H9 (cell line): ENCODE measurements around the gene RSBN1L. TPM values are rescaled to one million over a fixed set of nuclear protein-coding genes. Genes with fewer than 3 reads are reported as not detected.

Experiments used
- DNase-seq: peaks from one replicate; pipeline ENCODE4 v3.0.0-alpha.2; 2017
- H2AFZ ChIP-seq: one replicate; pipeline ENCODE4 v1.6.1; 2013; ENCODE audit warnings: mild to moderate bottlenecking, low read length, control low read depth, moderate library complexity
- H2AK5ac ChIP-seq: 2 replicates; pipeline ENCODE4 v1.6.1; 2013; ENCODE audit warnings: low read length, control low read depth, mixed read lengths; ENCODE audit not compliant: insufficient read length
- H2BK120ac ChIP-seq: one replicate; pipeline ENCODE4 v1.6.1; 2013; ENCODE audit warnings: low read depth, mild to moderate bottlenecking, low read length, control low read depth, inconsistent platforms; ENCODE audit not compliant: poor library complexity, severe bottlenecking
- H2BK12ac ChIP-seq: 2 replicates; pipeline ENCODE4 v1.6.1; 2013; ENCODE audit warnings: low read length, control low read depth, mixed read lengths, low read depth; ENCODE audit not compliant: insufficient read length
- H2BK15ac ChIP-seq: 2 replicates; pipeline ENCODE4 v1.6.1; 2013; ENCODE audit warnings: low read depth, low read length, control low read depth
- H2BK20ac ChIP-seq: one replicate; pipeline ENCODE4 v1.6.1; 2013; ENCODE audit warnings: low read depth, mild to moderate bottlenecking, low read length, control low read depth, inconsistent platforms; ENCODE audit not compliant: poor library complexity, severe bottlenecking
- H2BK5ac ChIP-seq: 2 replicates; pipeline ENCODE4 v1.6.1; 2013; ENCODE audit warnings: low read length, control low read depth, mixed read lengths; ENCODE audit not compliant: insufficient read length
- H3K14ac ChIP-seq: 2 replicates; pipeline ENCODE4 v1.6.1; 2013; ENCODE audit warnings: low read length, control low read depth; ENCODE audit not compliant: insufficient read depth
- H3K18ac ChIP-seq: 2 replicates; pipeline ENCODE4 v1.6.1; 2013; ENCODE audit warnings: low read depth, mild to moderate bottlenecking, mixed read lengths, low read length, control low read depth; ENCODE audit not compliant: insufficient read length
- H3K23ac ChIP-seq: 2 replicates; pipeline ENCODE4 v1.6.1; 2013; ENCODE audit warnings: low read length, control low read depth, mixed read lengths, low read depth; ENCODE audit not compliant: insufficient read length
- H3K23me2 ChIP-seq: 2 replicates; pipeline ENCODE4 v1.6.1; 2013; ENCODE audit warnings: low read depth, mild to moderate bottlenecking, mixed read lengths, low read length, control low read depth; ENCODE audit not compliant: insufficient read length, poor library complexity, severe bottlenecking
- H3K27ac ChIP-seq: 2 replicates; pipeline ENCODE4 v1.5.1; 2013; ENCODE audit warnings: low read length, control low read depth, mixed read lengths, low read depth; ENCODE audit not compliant: insufficient read length
- H3K27me3 ChIP-seq: 2 replicates; pipeline ENCODE4 v1.6.1; 2013; ENCODE audit warnings: low read length, control low read depth, inconsistent platforms; ENCODE audit not compliant: insufficient read depth
- H3K4ac ChIP-seq: 2 replicates; pipeline ENCODE4 v1.6.1; 2013; ENCODE audit warnings: low read depth, mild to moderate bottlenecking, control low read depth, inconsistent platforms, low read length, moderate library complexity
- H3K4me1 ChIP-seq: 2 replicates; pipeline ENCODE4 v1.6.1; 2013; ENCODE audit warnings: low read length, control low read depth, inconsistent platforms; ENCODE audit not compliant: insufficient read depth
- H3K4me2 ChIP-seq: 2 replicates; pipeline ENCODE4 v1.6.1; 2013; ENCODE audit warnings: low read length, control low read depth, mixed read lengths; ENCODE audit not compliant: insufficient read length, insufficient read depth
- H3K56ac ChIP-seq: 2 replicates; pipeline ENCODE4 v1.6.1; 2013; ENCODE audit warnings: low read depth, mild to moderate bottlenecking, mixed read lengths, low read length, control low read depth; ENCODE audit not compliant: insufficient read length
- H3K79me1 ChIP-seq: 2 replicates; pipeline ENCODE4 v1.6.1; 2013; ENCODE audit warnings: low read depth, mild to moderate bottlenecking, moderate library complexity, low read length, control low read depth, inconsistent platforms; ENCODE audit not compliant: insufficient read depth, poor library complexity, severe bottlenecking
- H3K79me2 ChIP-seq: 2 replicates; pipeline ENCODE4 v1.6.1; 2013; ENCODE audit warnings: low read length, control low read depth, inconsistent platforms; ENCODE audit not compliant: insufficient read depth
- H3K9ac ChIP-seq: 2 replicates; pipeline ENCODE4 v1.6.1; 2013; ENCODE audit warnings: low read length, control low read depth, mixed read lengths; ENCODE audit not compliant: insufficient read length; ENCODE audit errors: extremely low read depth
- H3K9me3 ChIP-seq: one replicate; pipeline ENCODE4 v1.6.1; 2013; ENCODE audit warnings: low read depth, low read length, inconsistent platforms; ENCODE audit not compliant: control insufficient read depth
- H3T11ph ChIP-seq: one replicate; pipeline ENCODE4 v1.6.1; 2013; ENCODE audit warnings: mild to moderate bottlenecking, low read length, control low read depth, inconsistent platforms
- H4K20me1 ChIP-seq: one replicate; pipeline ENCODE4 v1.6.1; 2013; ENCODE audit not compliant: control insufficient read depth, insufficient read length, insufficient read depth
- H4K5ac ChIP-seq: 2 replicates; pipeline ENCODE4 v1.6.1; 2013; ENCODE audit warnings: low read depth, mild to moderate bottlenecking, mixed read lengths, low read length, control low read depth; ENCODE audit not compliant: insufficient read length
- H4K8ac ChIP-seq: replicated peaks from 2 replicates; pipeline ENCODE4 v1.6.1; 2013; ENCODE audit warnings: low read length, control low read depth, mixed read lengths, low read depth; ENCODE audit not compliant: insufficient read length
- H4K91ac ChIP-seq: 2 replicates; pipeline ENCODE4 v1.6.1; 2013; ENCODE audit warnings: low read depth, mild to moderate bottlenecking, moderate library complexity, mixed read lengths, low read length, control low read depth; ENCODE audit not compliant: insufficient read length
- H3K27ac Mint-ChIP-seq, 3 experiments: 2 replicates in 2 of 3; 3 replicates in 1 of 3; pipeline ENCODE4 v1.8.0; 2020 to 2021; ENCODE audit warnings: mixed read lengths in 3 of 3, mild to moderate bottlenecking in 1 of 3, moderate library complexity in 1 of 3
- H3K27me3 Mint-ChIP-seq: 2 replicates; pipeline ENCODE4 v1.8.0; 2021; ENCODE audit warnings: low read depth, mild to moderate bottlenecking, moderate library complexity, mixed read lengths
- H3K36me3 Mint-ChIP-seq, 3 experiments: 2 replicates in 2 of 3; 3 replicates in 1 of 3; pipeline ENCODE4 v1.8.0; 2020 to 2021; ENCODE audit warnings: low read depth in 3 of 3, mixed read lengths in 3 of 3; ENCODE audit not compliant: insufficient read depth in 1 of 3
- H3K4me1 Mint-ChIP-seq, 2 experiments: 2 replicates each; pipeline ENCODE4 v1.8.0; 2020; ENCODE audit warnings: mixed read lengths in 2 of 2
- H3K4me3 Mint-ChIP-seq, 2 experiments: 2 replicates in 1 of 2; 3 replicates in 1 of 2; pipeline ENCODE4 v1.8.0; 2020 to 2021; ENCODE audit warnings: mild to moderate bottlenecking in 2 of 2, mixed read lengths in 2 of 2, moderate library complexity in 1 of 2
- H3K9me3 Mint-ChIP-seq, 2 experiments: 2 replicates in 1 of 2; 3 replicates in 1 of 2; pipeline ENCODE4 v1.8.0; 2020; ENCODE audit warnings: mild to moderate bottlenecking in 2 of 2, mixed read lengths in 2 of 2, moderate library complexity in 1 of 2
- WGBS: extraction: QIAGEN DNeasy Blood & Tissue Kit; methylation state at CpG from one replicate; pipeline ENCODE4 v1.1.7; 2013; ENCODE audit warnings: missing lambda C conversion rate, low lambda C conversion rate, mixed read lengths; ENCODE audit not compliant: insufficient read length; ENCODE audit errors: extremely low coverage; 5-methylcytosine and 5-hydroxymethylcytosine counted together
- total RNA-seq: library from RNA; stranded (reverse); gene quantifications from 2 replicates; pipeline ENCODE4 v1.2.1, GENCODE V29; 2021
- TF ChIP-seq, protein P1 (sequence below): fragments of 200-600 bp; sonication (generic); conservative IDR thresholded peaks from 3 replicates; pipeline ENCODE4 v1.8.0; 2021; ENCODE audit warnings: antibody characterized with exemption, mild to moderate bottlenecking

Gene RSBN1L
- total RNA-seq, 1 experiment from 2014 or later = 20.6 TPM

DNA sequence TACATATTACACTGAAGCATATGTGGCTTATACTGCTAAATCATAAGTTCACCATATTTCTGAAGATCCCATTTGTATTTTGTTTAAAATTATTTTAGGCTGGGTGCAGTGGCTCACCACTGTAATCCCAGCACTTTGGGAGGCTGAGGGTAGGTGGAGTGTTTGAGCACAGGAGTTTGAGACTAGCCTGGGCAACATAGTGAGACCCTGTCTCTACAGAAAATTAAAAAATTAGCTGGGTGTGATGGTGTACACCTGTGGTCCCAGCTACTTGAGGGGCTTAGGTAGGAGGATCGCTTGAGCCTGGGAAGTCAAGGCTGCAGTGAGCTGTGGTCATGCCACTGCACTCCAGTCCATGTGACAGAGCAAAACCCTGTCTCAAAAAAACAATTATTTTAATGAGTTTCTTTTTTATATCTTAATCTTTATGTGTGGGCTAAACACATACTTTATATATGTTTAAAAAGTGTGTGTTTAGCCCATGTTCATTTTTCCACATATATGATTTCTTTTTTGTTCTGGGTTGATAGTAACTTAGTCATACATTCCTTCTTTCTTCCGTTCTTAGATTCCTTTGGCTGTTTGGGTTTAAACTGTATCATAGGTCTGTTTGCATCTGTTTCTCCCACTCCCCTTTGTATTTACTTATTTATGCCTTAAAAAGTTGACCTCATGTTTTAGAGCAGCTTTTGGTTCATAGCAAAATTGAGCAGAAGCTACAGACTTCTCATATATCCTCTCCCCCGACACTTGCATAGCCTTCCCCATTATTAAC is 33.5 kb downstream of the RSBN1L start:
- Histone ChIP-seq H2AK5ac (no peak overlapping the region), H3K18ac (no peak overlapping the region), H2BK120ac (no peak overlapping the region), H4K20me1 (no peaks in the 10 kb centered on the region), H3K56ac (no peak overlapping the region), H2BK5ac (no peak overlapping the region), H4K8ac (no peak overlapping the region), H3K79me2 (peaks cover 10% of the 10 kb centered on the region; the same call in 1 of the 2 replicates), H2BK12ac (no peak overlapping the region), H3K79me1 (peaks cover 11% of the 10 kb centered on the region), H3K9me3 (no peaks in the 10 kb centered on the region), H2AFZ (no peak overlapping the region), H3K4me2 (no peak overlapping the region), H3K9ac (no peak overlapping the region), H2BK15ac (no peak overlapping the region), H3K14ac (no peak overlapping the region), H3K23me2 (no peaks in the 10 kb centered on the region), H4K91ac (no peak overlapping the region), H3K4ac (no peak overlapping the region), H3T11ph (no peak overlapping the region), H3K27me3 (no peaks in the 10 kb centered on the region), H3K4me1 (no peaks in the 10 kb centered on the region), H2BK20ac (no peak overlapping the region), H3K27ac (no peak overlapping the region), H3K23ac (no peak overlapping the region), H4K5ac (no peak overlapping the region)
- no CpG with 5 or more reads among the region's 3 CpGs for WGBS
- DNase-seq = no peak
- TF ChIP-seq, protein P1, sequence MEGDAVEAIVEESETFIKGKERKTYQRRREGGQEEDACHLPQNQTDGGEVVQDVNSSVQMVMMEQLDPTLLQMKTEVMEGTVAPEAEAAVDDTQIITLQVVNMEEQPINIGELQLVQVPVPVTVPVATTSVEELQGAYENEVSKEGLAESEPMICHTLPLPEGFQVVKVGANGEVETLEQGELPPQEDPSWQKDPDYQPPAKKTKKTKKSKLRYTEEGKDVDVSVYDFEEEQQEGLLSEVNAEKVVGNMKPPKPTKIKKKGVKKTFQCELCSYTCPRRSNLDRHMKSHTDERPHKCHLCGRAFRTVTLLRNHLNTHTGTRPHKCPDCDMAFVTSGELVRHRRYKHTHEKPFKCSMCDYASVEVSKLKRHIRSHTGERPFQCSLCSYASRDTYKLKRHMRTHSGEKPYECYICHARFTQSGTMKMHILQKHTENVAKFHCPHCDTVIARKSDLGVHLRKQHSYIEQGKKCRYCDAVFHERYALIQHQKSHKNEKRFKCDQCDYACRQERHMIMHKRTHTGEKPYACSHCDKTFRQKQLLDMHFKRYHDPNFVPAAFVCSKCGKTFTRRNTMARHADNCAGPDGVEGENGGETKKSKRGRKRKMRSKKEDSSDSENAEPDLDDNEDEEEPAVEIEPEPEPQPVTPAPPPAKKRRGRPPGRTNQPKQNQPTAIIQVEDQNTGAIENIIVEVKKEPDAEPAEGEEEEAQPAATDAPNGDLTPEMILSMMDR = no peak
- H3K4me3 Mint-ChIP-seq = no peak overlapping the region
- peak overlapping the region; percentile 25 to 66 (median 65); a peak in 3 of 7 replicates for H3K27ac Mint-ChIP-seq
- no peaks in the 10 kb centered on the region for H3K27me3 Mint-ChIP-seq
- H3K4me1 Mint-ChIP-seq = peaks cover 24 to 30% of the 10 kb centered on the region in 2 experiments
- H3K9me3 Mint-ChIP-seq = no peaks in the 10 kb centered on the region
- H3K36me3 Mint-ChIP-seq = no peaks in the 10 kb centered on the region; a peak in 1 of 7 replicates
